ENCODE data around the gene SHANK1.

SHANK1 gene

DNA sequence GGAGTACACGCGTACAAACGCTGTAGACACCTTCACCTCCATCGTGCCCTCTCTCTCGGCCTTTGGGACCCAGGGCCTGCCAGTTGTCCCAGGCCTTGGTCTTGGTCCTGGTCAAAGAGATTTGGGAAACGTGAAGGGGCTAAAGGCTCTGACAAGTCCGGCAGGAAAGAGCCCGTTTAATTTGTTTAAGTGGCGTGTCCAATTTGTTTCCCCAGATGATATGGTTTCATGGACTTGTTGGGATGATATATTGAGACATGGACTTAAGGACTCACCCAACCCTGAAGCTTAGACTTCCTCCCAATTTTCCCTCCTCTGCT, 6.3 kb upstream of the SHANK1 start:
- no peak for DNase-seq

DNA sequence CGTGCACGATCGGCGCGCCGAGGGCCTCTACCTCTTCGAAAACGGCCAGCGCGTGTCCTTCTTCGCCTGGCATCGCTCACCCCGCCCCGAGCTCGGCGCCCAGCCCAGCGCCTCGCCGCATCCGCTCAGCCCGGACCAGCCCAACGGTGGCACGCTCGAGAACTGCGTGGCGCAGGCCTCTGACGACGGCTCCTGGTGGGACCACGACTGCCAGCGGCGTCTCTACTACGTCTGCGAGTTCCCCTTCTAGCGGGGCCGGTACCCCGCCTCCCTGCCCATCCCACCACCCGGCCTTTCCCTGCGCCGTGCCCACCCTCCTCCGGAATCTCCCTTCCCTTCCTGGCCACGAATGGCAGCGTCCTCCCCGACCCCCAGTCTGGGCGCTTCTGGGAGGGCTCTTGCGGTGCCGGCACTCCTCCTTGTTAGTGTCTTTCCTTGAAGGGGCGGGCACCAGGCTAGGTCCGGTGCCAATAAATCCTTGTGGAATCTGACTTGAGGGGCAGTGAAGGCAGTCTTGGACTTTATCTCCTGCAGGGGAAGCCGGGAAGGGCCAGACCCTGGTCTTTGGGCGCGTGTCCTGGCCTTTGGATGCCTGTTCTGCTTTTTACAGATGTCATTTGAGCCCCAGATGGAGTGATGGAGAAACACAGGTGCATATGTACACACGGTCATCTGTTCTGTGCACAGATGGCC, 5.8 kb upstream of the SHANK1 start:
- DNase-seq: no peak

- DNase-seq: peak; percentile 92
These were observed 5.1 kb upstream of the SHANK1 start for GRCh38 chr19:50724522-50725217.

DNA sequence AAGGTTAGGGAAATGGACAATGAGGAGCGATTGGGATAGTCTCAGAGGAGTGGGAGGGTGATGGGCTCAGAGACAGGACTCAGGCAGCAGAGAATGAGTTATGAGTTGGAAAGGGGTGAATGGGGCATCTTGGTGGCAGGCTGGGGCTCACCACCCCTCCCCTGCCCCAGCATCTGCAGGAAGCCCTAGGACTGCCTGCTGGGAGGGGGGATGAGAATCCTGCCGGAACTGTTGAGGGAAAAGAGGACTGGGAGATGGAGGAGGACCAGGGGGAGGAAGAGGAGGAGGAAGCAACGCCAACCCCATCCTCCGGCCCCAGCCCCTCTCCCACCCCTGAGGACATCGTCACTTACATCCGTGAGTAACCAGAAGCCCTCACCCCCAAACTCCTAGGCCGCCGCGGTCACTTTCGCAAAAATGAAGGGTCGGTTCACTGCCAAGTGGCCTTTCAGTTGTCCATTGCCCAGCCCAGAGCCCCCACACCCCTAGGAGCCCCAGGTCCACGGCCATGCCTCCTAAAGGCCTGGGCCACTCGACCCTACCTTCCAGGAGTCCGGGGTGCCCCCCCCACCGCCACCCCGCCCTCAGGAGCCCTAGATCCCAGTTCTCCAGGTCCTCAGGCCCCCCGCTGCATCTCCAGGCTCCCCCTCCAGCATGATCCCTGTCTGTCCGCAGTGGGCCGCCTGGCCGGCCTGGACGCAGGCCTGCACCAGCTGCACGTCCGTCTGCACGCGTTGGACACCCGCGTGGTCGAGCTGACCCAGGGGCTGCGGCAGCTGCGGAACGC, 4.3 kb upstream of the SHANK1 start:
- no peak for DNase-seq

DNA sequence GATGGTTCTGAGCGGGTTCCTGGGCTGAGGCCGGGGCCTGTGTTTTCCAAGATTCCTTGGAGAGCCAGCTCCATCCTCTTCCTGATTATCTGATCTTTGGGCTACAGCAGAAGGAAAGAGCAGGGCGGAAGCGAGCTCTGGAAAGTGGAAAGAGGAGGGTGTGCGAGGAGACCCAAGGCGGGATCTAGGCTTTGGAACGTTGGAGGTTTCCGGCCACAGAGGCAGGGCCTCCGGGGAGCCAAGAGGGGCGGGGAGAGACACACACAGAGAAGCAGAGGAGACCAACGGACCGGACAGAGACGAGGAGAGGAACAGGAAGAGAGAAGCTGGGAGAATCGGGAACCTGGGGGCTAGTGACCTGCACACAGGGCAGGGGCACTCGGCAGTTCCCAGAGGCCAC, 3.5 kb upstream of the SHANK1 start, which contains the start of gene CLEC11A:
Gene CLEC11A, plus strand, starts transcription at position 296 of the 400 bp plus-strand sequence. CDS start 162 bp downstream, outside the sequence.
- DNase-seq: no peak

DNA sequence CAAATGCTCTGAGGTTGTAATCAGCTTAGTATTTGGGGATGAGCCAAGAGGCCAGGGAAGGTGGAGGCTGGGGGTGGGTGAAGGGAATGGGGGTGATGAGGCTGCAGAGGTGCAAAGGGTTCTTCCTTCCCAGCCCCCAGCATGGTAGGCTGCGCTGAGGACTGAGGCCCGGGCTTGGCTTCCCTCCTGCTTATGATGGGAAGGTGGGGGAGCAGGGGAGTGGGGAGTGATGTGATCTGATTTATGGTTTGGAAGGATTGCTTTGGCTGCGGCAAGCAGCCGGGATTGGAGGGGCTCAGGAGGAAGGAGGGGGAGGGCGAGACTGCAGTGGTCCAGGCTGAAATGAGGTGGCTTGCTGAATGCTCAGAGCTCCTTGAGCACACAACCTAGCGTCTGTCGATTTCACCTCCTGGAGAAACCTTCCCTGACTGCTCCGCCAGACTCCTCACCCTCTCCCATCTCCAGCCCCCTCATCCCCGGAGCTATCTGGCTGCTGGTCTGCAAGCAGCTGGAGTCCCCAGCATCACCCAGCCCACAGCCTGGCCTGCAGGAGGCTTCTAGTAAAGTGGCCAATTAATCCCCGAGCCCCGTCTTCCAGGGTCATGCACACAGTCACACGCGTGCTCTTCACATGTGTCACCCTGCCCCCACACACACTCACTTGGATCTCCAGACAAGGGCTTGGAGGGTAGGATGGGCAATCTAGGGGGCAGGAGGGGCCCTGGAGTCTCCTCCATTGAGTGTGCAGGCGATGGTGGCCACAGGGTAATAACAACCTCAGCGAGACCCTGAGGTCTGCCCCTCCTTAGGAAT, 2.8 kb upstream of the SHANK1 start:
- no peak for DNase-seq

DNA sequence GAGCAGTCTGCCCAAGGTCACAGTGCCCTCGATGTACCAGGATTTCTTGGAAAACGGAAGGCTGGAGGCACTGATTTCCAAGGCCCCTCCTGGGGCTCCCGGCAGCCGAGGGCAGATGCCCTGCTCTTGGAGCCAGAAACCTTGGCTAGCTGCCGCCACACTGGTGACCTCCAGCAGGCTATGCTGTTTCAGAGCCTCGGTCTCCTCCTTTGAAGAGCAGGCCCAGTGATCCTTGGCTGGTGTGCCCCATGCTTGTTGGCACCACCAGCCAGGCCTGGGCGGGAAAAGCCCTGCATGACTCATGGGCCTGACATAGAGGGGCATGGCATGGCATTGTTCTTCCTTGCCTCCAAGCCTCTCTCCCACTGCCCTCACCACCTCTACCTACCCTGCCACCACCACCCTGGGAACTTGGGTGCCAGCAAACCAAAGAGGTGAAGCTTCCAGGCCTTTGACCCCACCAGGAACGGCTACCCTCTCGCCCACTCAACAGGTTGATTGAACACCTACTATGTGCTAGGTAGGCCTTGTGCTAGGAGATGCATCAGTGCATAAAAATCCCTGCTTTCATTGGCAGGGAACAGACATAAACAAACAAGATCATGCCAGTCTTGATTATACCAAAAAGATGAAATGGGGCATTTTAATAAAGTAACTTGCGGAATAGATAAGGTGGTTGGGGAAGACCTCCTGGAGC, 2.0 kb upstream of the SHANK1 start:
- no peak for DNase-seq

DNA sequence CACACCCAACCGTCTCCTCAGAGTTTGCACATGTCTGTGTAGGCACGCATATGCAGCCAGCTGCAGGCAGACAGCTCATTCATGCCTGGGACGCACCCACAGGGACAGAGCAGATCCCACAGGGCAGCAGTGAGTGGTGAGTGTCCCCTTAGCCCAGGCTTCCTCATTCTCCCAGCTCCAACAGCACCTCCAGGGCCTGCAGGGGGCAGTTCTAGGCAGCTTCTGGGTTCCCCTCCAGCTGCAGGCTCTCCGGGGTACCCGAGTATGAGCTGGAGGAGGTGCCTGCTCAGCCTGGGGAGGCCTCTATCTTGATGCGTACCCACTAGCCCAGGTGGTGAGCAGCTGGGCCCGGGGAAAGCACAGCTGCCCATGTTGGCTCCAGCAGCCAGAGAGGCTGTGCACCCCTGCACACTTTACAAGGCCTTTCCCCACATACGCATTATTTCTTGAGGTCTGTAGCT, 1.3 kb upstream of the SHANK1 start:
- no peak for DNase-seq

DNA sequence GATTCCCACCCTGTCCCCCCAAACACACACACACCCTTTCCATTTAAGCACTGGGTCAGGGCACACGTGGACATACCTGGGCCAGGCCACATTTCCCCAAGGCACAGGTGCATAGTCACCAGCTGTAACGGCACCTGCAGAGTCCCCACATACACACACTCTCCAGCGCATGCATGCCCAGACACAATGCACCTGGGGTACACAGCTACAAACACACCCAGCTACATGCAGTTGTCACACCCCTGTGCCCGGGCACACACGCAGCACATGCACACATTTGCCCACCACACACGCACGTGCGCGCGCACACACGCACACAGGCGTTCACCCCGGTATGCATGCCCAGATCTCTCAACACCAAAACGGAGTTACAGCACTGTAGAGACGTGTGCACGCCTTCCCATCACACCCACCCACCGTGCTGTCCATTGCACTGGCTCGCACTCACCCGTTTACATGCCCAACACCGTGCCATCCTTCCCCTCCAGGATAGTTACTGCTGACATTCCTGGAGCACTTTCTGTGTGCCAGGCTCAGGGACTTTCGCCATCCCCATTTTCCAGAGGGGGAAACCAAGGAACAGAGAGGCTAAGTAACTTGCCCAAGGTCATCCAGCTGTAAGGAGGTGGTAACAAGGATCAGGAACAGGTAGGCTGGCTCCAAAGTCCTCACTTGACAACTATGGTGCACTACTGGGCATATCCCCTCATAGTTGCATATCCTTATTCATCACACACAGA, 749 bp upstream of the SHANK1 start:
- DNase-seq: no peak

DNA sequence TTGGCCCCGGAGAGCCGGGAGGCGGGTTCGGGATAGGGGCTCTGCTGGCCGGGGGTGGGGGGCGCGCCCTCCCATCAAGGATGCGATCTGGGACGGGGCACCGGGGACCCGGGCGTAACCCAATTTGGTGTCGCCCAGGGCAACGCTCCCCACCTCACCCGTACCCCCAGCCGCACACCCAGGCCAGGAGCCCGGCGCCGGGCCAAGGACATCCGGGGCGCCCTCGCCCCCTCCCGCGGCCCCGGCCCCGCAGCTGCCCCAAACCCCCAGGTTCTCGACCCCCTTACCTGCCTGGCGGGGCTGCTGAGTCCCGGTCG, 525 bp downstream of the SHANK1 start:
- no peak for DNase-seq

- peak; percentile 26 for DNase-seq
These were observed 1.1 kb downstream of the SHANK1 start for GRCh38 chr19:50718255-50719118.

- DNase-seq: no peak
These were observed 1.7 kb downstream of the SHANK1 start for GRCh38 chr19:50717891-50718254.

GRCh38 chr19:50717026-50717723, 2.4 kb downstream of the SHANK1 start:
- no peak for DNase-seq

- no peak for DNase-seq
These were observed 3.2 kb downstream of the SHANK1 start for GRCh38 chr19:50716178-50717025.

GRCh38 chr19:50713556-50714236, 5.9 kb downstream of the SHANK1 start:
- no peak for DNase-seq

GRCh38 chr19:50712833-50713232, 6.8 kb downstream of the SHANK1 start:
- DNase-seq: no peak

DNA sequence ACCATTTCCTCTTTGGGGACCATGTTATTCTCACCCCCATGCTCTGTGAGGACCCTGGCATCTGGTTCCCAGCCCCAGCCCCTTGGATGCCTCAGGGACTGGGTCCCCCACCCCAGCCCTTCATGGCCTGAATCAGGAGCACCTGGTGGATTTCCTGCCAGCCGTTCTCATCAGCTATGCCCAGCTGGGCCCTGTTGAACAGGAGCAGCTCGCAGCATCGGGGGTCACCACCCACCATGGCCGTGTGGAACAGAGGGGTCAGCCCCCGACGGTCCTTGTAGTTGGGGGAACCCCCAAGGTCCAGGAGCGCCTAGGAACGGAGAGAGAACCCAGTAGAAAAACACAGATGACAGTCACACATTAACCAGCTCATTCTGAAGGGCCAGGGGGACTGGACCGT, 7.8 kb downstream of the SHANK1 start:
- no peak for DNase-seq

GRCh38 chr19:50711196-50711595, 8.4 kb downstream of the SHANK1 start:
- DNase-seq: no peak

- no peak for DNase-seq
These were observed 9.0 kb downstream of the SHANK1 start for GRCh38 chr19:50710612-50711011.
